Keratinocyte (primary cell): ENCODE data around the gene ARHGAP6.

ENCODE experiments used
- CTCF ChIP-seq, 3 experiments: IDR thresholded peaks in 1 of 3; conservative IDR thresholded peaks in 1 of 3; optimal IDR thresholded peaks in 1 of 3; 2 replicates in 2 of 3; 3 replicates in 1 of 3; pipeline versions ENCODE3 to v1.5.1; 2011; ENCODE audit warnings: low read length in 3 of 3, mild to moderate bottlenecking in 3 of 3, moderate library complexity in 2 of 3, control low read depth in 1 of 3, inconsistent platforms in 1 of 3; ENCODE audit not compliant: insufficient read depth in 2 of 3; ENCODE audit errors: extremely low read depth in 1 of 3
- EZH2 ChIP-seq: IDR thresholded peaks from one replicate; pipeline ENCODE4 v1.6.1; 2012; ENCODE audit warnings: inconsistent platforms, mild to moderate bottlenecking, low read length, moderate library complexity

- TF ChIP-seq CTCF (optimal IDR thresholded peaks at IDR 0.05 in 1 of 3, IDR thresholded peaks at IDR 0.05 in 1 of 3, conservative IDR thresholded peaks at IDR 0.05 in 1 of 3; ENCODE audit: extremely low read depth in 1 of 3, insufficient read depth in 2 of 3, low read length in 3 of 3) (no peak), EZH2 (no peak)
Measured at GRCh38 chrX:11480626-11481025, 185.1 kb downstream of the ARHGAP6 start.
